ENCODE results near the gene NR2F1.
A peak's percentile ranks its signal among the peaks of the same experiment; 100 is the strongest.

Gene NR2F1

GRCh38 chr5:93611976-93612854 is 29.2 kb downstream of the NR2F1 start:
- no peak for DNase-seq (ENCODE audit: insufficient read length)
- no peak for FAIRE-seq
- TF ChIP-seq TAF1 (IDR thresholded peaks at IDR 0.05; ENCODE audit: borderline replicate concordance, low read depth, low read length) (no peak), POLR2AphosphoS5 (IDR thresholded peaks at IDR 0.05; ENCODE audit: low read depth, low read length) (no peak), POLR2A (IDR thresholded peaks at IDR 0.05; ENCODE audit: low read depth, low read length) (no peak)

GRCh38 chr5:93612855-93613243 is 29.8 kb downstream of the NR2F1 start:
- FAIRE-seq (no peak), DNase-seq (ENCODE audit: insufficient read length) (no peak)
- TF ChIP-seq POLR2A (IDR thresholded peaks at IDR 0.05; ENCODE audit: low read depth, low read length) (no peak), POLR2AphosphoS5 (IDR thresholded peaks at IDR 0.05; ENCODE audit: low read depth, low read length) (no peak), TAF1 (IDR thresholded peaks at IDR 0.05; ENCODE audit: borderline replicate concordance, low read depth, low read length) (no peak)

DNA sequence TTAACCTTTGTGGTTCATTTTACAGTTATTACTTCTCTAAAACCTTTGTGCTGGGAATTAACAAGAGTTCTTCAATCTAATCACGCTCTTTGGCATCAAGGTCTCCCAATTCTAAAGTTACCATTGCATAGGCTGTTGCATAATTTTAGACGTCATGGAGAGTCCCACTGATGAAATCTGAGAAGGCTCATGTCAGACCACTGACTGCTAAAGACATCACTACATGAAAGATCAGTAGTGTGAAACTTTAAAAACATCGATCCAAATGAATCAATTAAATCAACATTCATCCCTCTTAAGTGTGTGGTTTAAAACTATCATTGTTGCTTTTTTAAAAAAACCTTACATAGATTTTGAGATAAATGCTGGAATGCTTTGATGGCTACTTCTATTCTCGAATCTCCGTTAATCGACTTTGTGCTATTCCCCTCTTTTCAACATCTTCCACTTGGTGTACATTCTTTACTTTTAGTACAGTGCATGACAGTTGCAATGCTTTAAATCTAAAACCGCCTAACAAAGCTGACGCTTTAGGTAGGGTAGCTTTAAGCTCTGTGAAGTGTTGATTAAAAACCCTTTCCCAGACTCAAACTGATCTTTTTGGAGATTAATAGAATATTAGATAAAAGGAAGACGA is 33.6 kb downstream of the NR2F1 start:
- no peak for FAIRE-seq
- no peak for DNase-seq (ENCODE audit: insufficient read length)
- no peak for TF ChIP-seq POLR2AphosphoS5 (IDR thresholded peaks at IDR 0.05; ENCODE audit: low read depth, low read length)
- TF ChIP-seq TAF1 (IDR thresholded peaks at IDR 0.05; ENCODE audit: borderline replicate concordance, low read depth, low read length), result no peak
- TF ChIP-seq POLR2A (IDR thresholded peaks at IDR 0.05; ENCODE audit: low read depth, low read length), result no peak

- no peak for TF ChIP-seq POLR2A (IDR thresholded peaks at IDR 0.05; ENCODE audit: low read depth, low read length)
- TF ChIP-seq TAF1 (IDR thresholded peaks at IDR 0.05; ENCODE audit: borderline replicate concordance, low read depth, low read length), result no peak
- no peak for TF ChIP-seq POLR2AphosphoS5 (IDR thresholded peaks at IDR 0.05; ENCODE audit: low read depth, low read length)
- FAIRE-seq, result peak; percentile 84
- DNase-seq (ENCODE audit: insufficient read length), result no peak
These were observed 37.7 kb downstream of the NR2F1 start for GRCh38 chr5:93620487-93621326.

- TF ChIP-seq POLR2A (IDR thresholded peaks at IDR 0.05; ENCODE audit: low read depth, low read length) (no peak), POLR2AphosphoS5 (IDR thresholded peaks at IDR 0.05; ENCODE audit: low read depth, low read length) (no peak), TAF1 (IDR thresholded peaks at IDR 0.05; ENCODE audit: borderline replicate concordance, low read depth, low read length) (no peak)
- DNase-seq (ENCODE audit: insufficient read length) (no peak), FAIRE-seq (no peak)
These were observed 38.3 kb downstream of the NR2F1 start for GRCh38 chr5:93621327-93621798.

- no peak for FAIRE-seq
- DNase-seq (ENCODE audit: insufficient read length), result no peak
- no peak for TF ChIP-seq POLR2AphosphoS5 (IDR thresholded peaks at IDR 0.05; ENCODE audit: low read depth, low read length)
- no peak for TF ChIP-seq POLR2A (IDR thresholded peaks at IDR 0.05; ENCODE audit: low read depth, low read length)
These were observed 39.3 kb downstream of the NR2F1 start for GRCh38 chr5:93622240-93622885.

- DNase-seq (ENCODE audit: insufficient read length), result no peak
- no peak for FAIRE-seq
- no peak for TF ChIP-seq TAF1 (IDR thresholded peaks at IDR 0.05; ENCODE audit: borderline replicate concordance, low read depth, low read length)
- no peak for TF ChIP-seq POLR2AphosphoS5 (IDR thresholded peaks at IDR 0.05; ENCODE audit: low read depth, low read length)
- TF ChIP-seq POLR2A (IDR thresholded peaks at IDR 0.05; ENCODE audit: low read depth, low read length), result no peak
These were observed 40.1 kb downstream of the NR2F1 start for GRCh38 chr5:93623153-93623552.

DNA sequence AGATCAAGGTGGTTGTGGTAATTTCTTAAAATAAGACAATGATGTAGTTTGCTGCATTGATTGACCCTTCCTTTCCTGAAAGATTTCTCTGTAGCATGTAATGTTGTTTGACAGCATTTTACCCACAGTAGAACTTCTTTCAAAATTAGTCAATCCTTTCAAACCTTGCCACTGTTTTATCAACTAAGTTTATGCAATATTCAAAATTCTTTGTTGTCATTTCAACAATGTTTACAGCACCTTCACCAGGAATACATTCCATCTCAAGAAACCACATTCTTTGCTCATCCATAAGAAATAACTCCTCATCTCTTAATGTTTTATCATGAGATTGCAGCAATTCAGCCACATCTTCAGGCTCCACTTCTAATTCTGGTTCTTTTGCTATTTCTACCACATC is 43.8 kb downstream of the NR2F1 start:
- DNase-seq (ENCODE audit: insufficient read length) (no peak), FAIRE-seq (no peak)
- TF ChIP-seq POLR2A (IDR thresholded peaks at IDR 0.05; ENCODE audit: low read depth, low read length), result no peak
- no peak for TF ChIP-seq TAF1 (IDR thresholded peaks at IDR 0.05; ENCODE audit: borderline replicate concordance, low read depth, low read length)
- TF ChIP-seq POLR2AphosphoS5 (IDR thresholded peaks at IDR 0.05; ENCODE audit: low read depth, low read length), result no peak

DNA sequence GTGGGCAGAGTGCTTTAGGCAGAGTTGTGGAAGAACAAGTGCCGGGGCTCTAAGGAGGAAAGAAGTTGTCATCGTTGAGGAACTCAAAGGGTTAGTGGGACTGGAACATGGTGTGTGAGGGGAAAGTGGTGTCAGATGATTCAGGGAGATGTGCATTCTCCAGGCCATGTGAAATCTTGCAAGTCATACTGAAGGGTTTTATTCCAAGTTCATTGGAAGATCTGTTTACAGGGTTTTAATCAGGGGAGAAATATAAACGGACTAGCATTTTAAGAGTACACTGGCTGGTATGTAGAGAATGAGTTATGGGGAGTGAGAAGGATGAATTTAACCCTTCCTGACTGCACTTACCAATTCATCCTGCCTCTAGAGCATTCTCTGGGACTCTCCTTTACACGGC is 49.3 kb downstream of the NR2F1 start:
- no peak for FAIRE-seq
- TF ChIP-seq POLR2A (IDR thresholded peaks at IDR 0.05; ENCODE audit: low read depth, low read length) (no peak), TAF1 (IDR thresholded peaks at IDR 0.05; ENCODE audit: borderline replicate concordance, low read depth, low read length) (no peak), POLR2AphosphoS5 (IDR thresholded peaks at IDR 0.05; ENCODE audit: low read depth, low read length) (no peak)
- DNase-seq (ENCODE audit: insufficient read length), result no peak

GRCh38 chr5:93635991-93636390 is 53.0 kb downstream of the NR2F1 start:
- DNase-seq (ENCODE audit: insufficient read length), result no peak
- no peak for FAIRE-seq
- no peak for TF ChIP-seq POLR2AphosphoS5 (IDR thresholded peaks at IDR 0.05; ENCODE audit: low read depth, low read length)
- TF ChIP-seq POLR2A (IDR thresholded peaks at IDR 0.05; ENCODE audit: low read depth, low read length), result no peak
- no peak for TF ChIP-seq TAF1 (IDR thresholded peaks at IDR 0.05; ENCODE audit: borderline replicate concordance, low read depth, low read length)

GRCh38 chr5:93636837-93637236 is 53.8 kb downstream of the NR2F1 start:
- DNase-seq (ENCODE audit: insufficient read length) (no peak), FAIRE-seq (no peak)
- no peak for TF ChIP-seq POLR2A (IDR thresholded peaks at IDR 0.05; ENCODE audit: low read depth, low read length)
- TF ChIP-seq TAF1 (IDR thresholded peaks at IDR 0.05; ENCODE audit: borderline replicate concordance, low read depth, low read length), result no peak
- no peak for TF ChIP-seq POLR2AphosphoS5 (IDR thresholded peaks at IDR 0.05; ENCODE audit: low read depth, low read length)

All from GM12892 (cell line).